HG02678 (cell line): ENCODE results near the gene MTFR2.

Experiments used
- ATAC-seq: cut with Tn5 transposase; IDR thresholded peaks from one replicate; pipeline ENCODE4 v1.9.1; 2021; ENCODE audit warnings: mild to moderate bottlenecking, moderate library complexity; ENCODE audit not compliant: unreplicated experiment

Gene MTFR2

GRCh38 chr6:136249811-136250685, at the start of gene MTFR2:
TSS of gene MTFR2 (minus strand) at chr6:136250311. CDS start at chr6:136249099, 1,212 bp downstream.
- peak; percentile 97 for ATAC-seq

- ATAC-seq: no peak
Measured at GRCh38 chr6:136294621-136295020, 44.5 kb upstream of the MTFR2 start.

- peak; percentile 18 for ATAC-seq
Measured at GRCh38 chr6:136290410-136291010, 40.4 kb upstream of the MTFR2 start.

GRCh38 chr6:136289579-136290409, 39.7 kb upstream of the MTFR2 start, which contains the start of gene BCLAF1:
TSS of gene BCLAF1 (minus strand) at chr6:136289846. CDS start at chr6:136279866, 9,980 bp downstream.
- peak; percentile 93 for ATAC-seq

GRCh38 chr6:136289327-136289578, 39.1 kb upstream of the MTFR2 start:
- ATAC-seq: peak; percentile 40

- ATAC-seq: peak; percentile 31
Measured at GRCh38 chr6:136288566-136289326, 38.6 kb upstream of the MTFR2 start.

- ATAC-seq: no peak
Measured at GRCh38 chr6:136284909-136285308, 34.8 kb upstream of the MTFR2 start.

GRCh38 chr6:136282906-136283305, 32.8 kb upstream of the MTFR2 start:
- no peak for ATAC-seq

GRCh38 chr6:136280032-136280609, 30.0 kb upstream of the MTFR2 start:
- no peak for ATAC-seq

- no peak for ATAC-seq
Measured at GRCh38 chr6:136274062-136274461, 24.0 kb upstream of the MTFR2 start.

- no peak for ATAC-seq
Measured at GRCh38 chr6:136265101-136265500, 15.0 kb upstream of the MTFR2 start.

GRCh38 chr6:136262940-136263339, 12.8 kb upstream of the MTFR2 start:
- ATAC-seq: no peak

- no peak for ATAC-seq
Measured at GRCh38 chr6:136254851-136255466, 4.8 kb upstream of the MTFR2 start.

GRCh38 chr6:136253734-136254133, 3.6 kb upstream of the MTFR2 start:
- ATAC-seq: no peak

GRCh38 chr6:136252441-136252840, 2.3 kb upstream of the MTFR2 start:
- ATAC-seq: no peak

GRCh38 chr6:136251394-136251793, 1.3 kb upstream of the MTFR2 start:
- ATAC-seq: no peak

- peak; percentile 11 for ATAC-seq
Measured at GRCh38 chr6:136250686-136251008, 536 bp upstream of the MTFR2 start.

- no peak for ATAC-seq
Measured at GRCh38 chr6:136249336-136249735, 775 bp downstream of the MTFR2 start.

- no peak for ATAC-seq
Measured at GRCh38 chr6:136244061-136244616, 6.0 kb downstream of the MTFR2 start.
